Heart left ventricle (tissue), 13 donors: ENCODE data around the gene TNRC6C.

Source experiments
- CTCF ChIP-seq, 12 donors: fragments of 200-600 bp; sonication (generic) in 4 of 12; IDR thresholded peaks; one replicate each; pipeline versions ENCODE4 v1.5.0 to v1.8.0; 2018 to 2022; ENCODE audit warnings: antibody characterized with exemption in 12 of 12, mild to moderate bottlenecking in 5 of 12
- POLR2A ChIP-seq, 2 donors: fragments of 450-650 bp; IDR thresholded peaks; one replicate each; pipeline ENCODE4 v1.6.1; 2017; ENCODE audit warnings: antibody characterized with exemption in 2 of 2, mild to moderate bottlenecking in 2 of 2, moderate library complexity in 2 of 2
- donor health status: ischemic (EF 13 %, LVEDD 7.1; RV severe dilation, severe dysfunction).
- donor health status: DM: no; HTN: yes; CAD: no.
- donor health status: DM: no; HTN: no; CAD: no.
- donor health status: ischemic (EF 25% LVEDD 6.9; RV normal size, moderate dysfunction).
- donor health status: ischemic (EF 25% LVEDD 5.7; RV mildly dilated, moderate dysfunction).
- donor health status: ischemic (EF 35%, LVEDD 5.7; RV mildly dilated, moderate dysfunction).
- donor health status: nonischemic (EF 11% LVEDD 7.7; RV severe dilation, severe dysfunction).
- donor health status: DM: yes; HTN: yes; CAD: no.
- donor health status: PGD.
- donor health status: ischemic (EF 29% LVEDD 5.4; RV normal size, mild dysfunction).
- donor health status: nonischemic (EF 23%, LVEDD 6.1; RV moderate dilation, normal function).

- TF ChIP-seq CTCF (IDR thresholded peaks at IDR 0.05), result no peak
- TF ChIP-seq POLR2A (IDR thresholded peaks at IDR 0.05), result no peak
Observed at GRCh38 chr17:77929871-77930436, 28.5 kb upstream of the TNRC6C start.
